Prostate gland (tissue), 2 donors: ENCODE measurements around the gene ADRB1.

Experiments
- CTCF ChIP-seq, 4 experiments: fragments of 200-600 bp in 2 of 4; fragments of 450-650 bp in 2 of 4; sonication (generic) in 2 of 4; IDR thresholded peaks; 1 replicate in 3 of 4; 2 replicates in 1 of 4; pipeline ENCODE4 v1.5.1; 2016 to 2019; ENCODE audit warnings: antibody characterized with exemption in 4 of 4, mild to moderate bottlenecking in 2 of 4, moderate library complexity in 2 of 4
- POLR2A ChIP-seq: fragments of 450-650 bp; IDR thresholded peaks from one replicate; pipeline ENCODE4 v1.6.1; 2016; ENCODE audit warnings: antibody characterized with exemption, mild to moderate bottlenecking
- POLR2AphosphoS5 ChIP-seq: sonication (generic); formaldehyde crosslinking; IDR thresholded peaks from one replicate; pipeline ENCODE4 v1.6.1; 2017; ENCODE audit warnings: antibody characterized with exemption

GRCh38 chr10:114078346-114078745 lies 34.7 kb downstream of the ADRB1 start:
- TF ChIP-seq CTCF (IDR thresholded peaks at IDR 0.05) = no peak
- no peak for TF ChIP-seq POLR2A
- no peak for TF ChIP-seq POLR2AphosphoS5
